K562 (cell line): ENCODE data around the gene SLC29A3. TPM values are rescaled to one million over a fixed set of nuclear protein-coding genes. Genes with fewer than 3 reads are reported as not detected.

ENCODE experiments used
- ATAC-seq: fragments of 200-7000 bp; cut with Tn5 transposase; 3 replicates; pipeline ENCODE4 v1.9.1; 2020; ENCODE audit warnings: moderate library complexity
- BruUV-seq: library from RNA; stranded (reverse); fragments of 400-500 nt; replicated peaks from 2 replicates; lab custom pipeline; 2021; lab: Mats Ljungman, UMichigan
- CTCF ChIA-PET: fragments of 300-600 bp; formaldehyde crosslinking; extraction: SDS; loops from one replicate; lab custom pipeline; 2021; ENCODE audit warnings: low intra/inter-chr PET ratio; lab: Yijun Ruan, JAX
- POLR2A ChIA-PET: fragments of 300-600, 350-650 bp; sonication (Branson Sonifier 250); formaldehyde crosslinking; extraction: SDS; loops from one replicate; lab custom pipeline; 2021; ENCODE audit warnings: antibody characterized with exemption, inconsistent platforms; lab: Yijun Ruan, JAX
- DNase-seq, 4 experiments: peaks; one replicate each; pipeline versions ENCODE4 v3.0.0 to v3.0.0-alpha.2; 2011 to 2018; ENCODE audit warnings: low spot score in 3 of 4, mixed read lengths in 3 of 4; ENCODE audit errors: extremely low read depth in 1 of 4
- FAIRE-seq: peaks from 2 replicates; lab custom pipeline; 2011; peaks lifted over from hg19 to GRCh38; lab: Jason Lieb, UNC
- H2AFZ ChIP-seq: 2 replicates; pipeline ENCODE4 v1.6.0; 2011; ENCODE audit warnings: low read depth, low read length, control low read depth, inconsistent platforms
- H3K27ac ChIP-seq: fragments of 200-600 bp; 3 replicates; pipeline ENCODE4 v1.8.0; 2011; ENCODE audit warnings: low read depth, mild to moderate bottlenecking, control low read depth, inconsistent platforms, low read length, moderate library complexity, mixed read lengths; ENCODE audit errors: extremely low read depth
- H3K27me3 ChIP-seq, 2 experiments: fragments of 300-600 bp in 1 of 2; 2 replicates in 1 of 2; 3 replicates in 1 of 2; pipeline versions ENCODE4 v1.6.0 to v1.8.0; 2011; ENCODE audit warnings: inconsistent platforms in 2 of 2, low read length in 2 of 2, mild to moderate bottlenecking in 1 of 2, mixed read lengths in 1 of 2, moderate library complexity in 1 of 2; ENCODE audit not compliant: control insufficient read depth in 2 of 2, insufficient read depth in 2 of 2
- H3K36me3 ChIP-seq: fragments of 300-600 bp; 3 replicates; pipeline ENCODE4 v1.8.0; 2011; ENCODE audit warnings: mild to moderate bottlenecking, low read length, inconsistent platforms; ENCODE audit not compliant: control insufficient read depth, insufficient read depth
- H3K4me1 ChIP-seq, 2 experiments: fragments of 200-600 bp in 1 of 2; replicated peaks in 1 of 2; 2 replicates in 1 of 2; 3 replicates in 1 of 2; pipeline versions ENCODE4 v1.5.1 to v1.8.0; 2011; ENCODE audit warnings: inconsistent platforms in 2 of 2, low read length in 2 of 2, mild to moderate bottlenecking in 1 of 2, mixed read lengths in 1 of 2, moderate library complexity in 1 of 2; ENCODE audit not compliant: control insufficient read depth in 2 of 2, insufficient read depth in 2 of 2
- H3K4me2 ChIP-seq: 2 replicates; pipeline ENCODE4 v1.6.1; 2011; ENCODE audit warnings: low read length, control low read depth, inconsistent platforms, mixed read lengths; ENCODE audit not compliant: insufficient read depth
- H3K4me3 ChIP-seq: fragments of 200-600 bp; sonication (generic), shearing (Covaris generic); 2 replicates; pipeline ENCODE4 v1.5.1; 2016; ENCODE audit warnings: control low read depth, inconsistent platforms
- H3K79me2 ChIP-seq: fragments of 200-600 bp; 3 replicates; pipeline ENCODE4 v1.8.0; 2011; ENCODE audit warnings: low read length, inconsistent platforms; ENCODE audit not compliant: control insufficient read depth, insufficient read depth
- H3K9ac ChIP-seq, 2 experiments: 2 replicates each; pipeline versions ENCODE4 v1.6.0 to v1.6.1; 2011; ENCODE audit warnings: low read depth in 2 of 2, low read length in 2 of 2, control low read depth in 1 of 2, inconsistent platforms in 1 of 2, mild to moderate bottlenecking in 1 of 2, mixed read lengths in 1 of 2; ENCODE audit not compliant: insufficient read depth in 1 of 2
- H3K9me1 ChIP-seq: one replicate; pipeline ENCODE4 v1.6.0; 2011; ENCODE audit warnings: inconsistent platforms, mild to moderate bottlenecking, low read length, moderate library complexity; ENCODE audit not compliant: control insufficient read depth, insufficient read depth
- H3K9me3 ChIP-seq: replicated peaks from 2 replicates; pipeline ENCODE4 v1.5.1; 2011; ENCODE audit warnings: low read depth, low read length, inconsistent platforms; ENCODE audit not compliant: control insufficient read depth, insufficient read depth
- H4K20me1 ChIP-seq: replicated peaks from 2 replicates; pipeline ENCODE4 v1.6.1; 2011; ENCODE audit warnings: low read length, inconsistent platforms, mixed read lengths; ENCODE audit not compliant: control insufficient read depth, insufficient read depth
- CBFA2T3 ChIP-seq: fragments of 450-650 bp; IDR thresholded peaks from 2 replicates; pipeline ENCODE4 v1.6.1; 2017
- HDAC2 ChIP-seq: fragments of 450-650 bp; IDR thresholded peaks from 2 replicates; pipeline ENCODE4 v1.6.1; 2016; ENCODE audit warnings: mild to moderate bottlenecking
- NCOR1 ChIP-seq: fragments of 450-650 bp; IDR thresholded peaks from 2 replicates; pipeline ENCODE4 v1.6.1; 2016; ENCODE audit warnings: mild to moderate bottlenecking, moderate library complexity
- TAF9B ChIP-seq: fragments of 450-650 bp; IDR thresholded peaks from 2 replicates; pipeline ENCODE4 v1.6.1; 2018; ENCODE audit warnings: mild to moderate bottlenecking; ENCODE audit not compliant: partially characterized antibody
- TEAD1 ChIP-seq, 2 experiments: fragments of 450-650 bp in 1 of 2; sonication (generic) in 1 of 2; formaldehyde crosslinking; IDR thresholded peaks; 2 replicates each; pipeline versions ENCODE4 v1.4.0 to v1.8.0; 2020 to 2022; ENCODE audit warnings: mild to moderate bottlenecking in 2 of 2, missing genetic modification reagents in 1 of 2
- ZFX ChIP-seq: sonication (generic); formaldehyde crosslinking; IDR thresholded peaks from 2 replicates; pipeline ENCODE4 v1.8.0; 2022; ENCODE audit warnings: mild to moderate bottlenecking, missing genetic modification reagents, moderate library complexity
- WGBS: fragments of 100-300 bp; shearing (Covaris generic); methylation state at CpG from one replicate; pipeline ENCODE4 v1.1.6; 2016; ENCODE audit warnings: low coverage, mixed read lengths; ENCODE audit not compliant: insufficient coverage; ENCODE audit errors: missing lambda C conversion rate; 5-methylcytosine and 5-hydroxymethylcytosine counted together
- in situ Hi-C: fragments of 300-500 bp; cut with MboI; formaldehyde crosslinking; loops from 4 replicates; pipeline ENCODE4 v1.15.0; 2018; ENCODE audit warnings: inconsistent platforms, mixed read lengths
- intact Hi-C: fragments of 100-400 bp; cut with micrococcal nuclease; formaldehyde crosslinking; loops from 2 replicates; pipeline ENCODE4 v1.14.2; 2022
- polyA plus RNA-seq, 8 experiments: library from polyadenylated mRNA; depleted of rRNA in 4 of 8; stranded (reverse) in 5 of 8; unstranded in 3 of 8; fragments of >200 nt; fragmentation: Nextera tagmentation in 2 of 8; fragmentation: Illumina TruSeq in 1 of 8; extraction: Ambion mirVana in 2 of 8; extraction: Trizol in 1 of 8; gene quantifications; 2 replicates each; pipeline versions ENCODE4 v1.2.1 to v1.2.3, GENCODE V29; 2011 to 2014; ENCODE audit warnings: inconsistent platforms in 1 of 8, missing spikeins in 1 of 8
- total RNA-seq, 7 experiments: library from RNA; depleted of rRNA in 6 of 7; stranded (reverse); fragments of >200 nt in 6 of 7; fragmentation: Illumina TruSeq in 2 of 7; extraction: Trizol in 2 of 7; gene quantifications; 2 replicates each; pipeline versions ENCODE4 v1.2.1 to v1.2.3, GENCODE V29; 2011 to 2021; ENCODE audit warnings: low replicate concordance in 1 of 7
- TF ChIP-seq, protein P1 (sequence below): fragments of 450-650 bp; IDR thresholded peaks from 2 replicates; pipeline ENCODE4 v1.6.1; 2016; ENCODE audit warnings: mild to moderate bottlenecking, moderate library complexity

Gene SLC29A3
- total and polyA plus RNA-seq, 9 of the 15 experiments (the other 6 are each of a cell fraction or from before 2014, with no cell fraction given): 2.1 to 10.7 (median 4.6) TPM

DNA sequence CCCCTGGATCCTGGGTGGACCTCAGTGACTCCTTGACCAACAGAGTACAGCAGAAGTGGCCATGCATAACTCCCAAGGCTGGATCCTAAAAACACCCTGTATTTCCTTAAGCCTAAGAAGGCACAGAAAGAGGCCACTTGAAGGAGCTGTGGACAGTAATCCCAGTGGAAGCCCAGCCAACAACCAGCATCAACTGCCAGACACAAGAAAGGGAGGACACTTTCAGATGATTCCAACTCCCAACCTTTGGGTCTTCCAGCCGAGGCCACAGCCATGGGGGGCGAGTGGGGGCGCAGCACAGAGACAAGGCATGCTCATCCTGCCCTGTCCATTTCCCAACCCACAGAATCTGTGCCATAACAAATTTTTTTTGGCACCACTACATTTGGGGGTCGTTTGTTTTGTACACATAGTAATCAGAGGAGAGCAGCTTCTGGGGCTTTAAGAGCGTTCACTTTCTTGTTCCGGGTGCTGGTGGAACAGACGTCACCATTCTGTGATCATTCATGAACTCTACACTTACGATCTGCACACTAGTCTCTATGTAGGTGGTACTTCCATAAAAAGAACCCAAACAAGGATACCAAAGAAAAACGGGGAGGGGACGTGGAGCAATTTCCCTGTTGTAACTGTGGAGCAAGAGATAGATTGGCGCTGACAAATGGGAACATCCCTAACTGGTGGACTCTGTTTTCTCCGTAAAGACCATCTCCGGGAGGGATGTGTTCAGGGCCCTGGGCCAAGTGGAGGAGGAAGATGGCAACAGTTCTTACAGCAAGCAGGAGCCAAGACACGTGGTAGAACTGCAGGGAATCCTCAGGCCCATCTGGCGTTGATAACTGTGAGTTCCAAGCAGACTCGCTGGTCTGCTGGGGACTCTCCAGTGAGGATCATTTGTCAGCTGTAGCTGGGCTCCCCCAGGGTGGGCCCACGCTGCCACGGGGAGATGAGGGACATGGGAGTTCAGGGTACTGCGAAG is 6.0 kb upstream of the SLC29A3 start:
- in situ Hi-C loops: loop anchor here (5.0 to 25.0 kb wide), 4 partner anchors 389 to 1024 kb away; no protein-coding TSS in a partner anchor
- no peaks in the 10 kb centered on the region for H3K9me3 ChIP-seq
- H3K27me3 ChIP-seq: peaks cover 0 to 11% of the 10 kb centered on the region in 2 experiments; a peak in 2 of 5 replicates
- peak in 1 of 4 experiments; percentile 31 for DNase-seq
- H3K36me3 ChIP-seq: no peaks in the 10 kb centered on the region
- H3K79me2 ChIP-seq: no peaks in the 10 kb centered on the region
- H3K9me1 ChIP-seq: no peaks in the 10 kb centered on the region
- ChIA-PET POLR2A (interaction anchor here (0.6 to 0.8 kb wide), 3 partner anchors 86 to 432 kb away, joined by 3 read pairs; no protein-coding TSS in a partner anchor), CTCF (interaction anchor here (0.8 to 5.8 kb wide), 7 partner anchors 10 to 583 kb away, joined by 3 to 32 read pairs (median 6); no protein-coding TSS in a partner anchor)
- intact Hi-C loops: loop anchor here (5.0 to 10.0 kb wide), 3 partner anchors 294 to 732 kb away; no protein-coding TSS in a partner anchor
- H4K20me1 ChIP-seq: no peaks in the 10 kb centered on the region
- H3K9ac ChIP-seq: peak overlapping the region in 1 of 2 experiments; percentile 29; a peak in 2 of 4 replicates
- FAIRE-seq: no peak
- peak; percentile 16 for ATAC-seq
- no TSS peak for BruUV-seq
- 7% methylated on average over 19 of the region's 19 CpGs for WGBS
- H3K27ac ChIP-seq: no peak overlapping the region
- H3K4me2 ChIP-seq: peak overlapping the region; percentile 34
- peak overlapping the region; percentile 66 for H2AFZ ChIP-seq
- H3K4me1 ChIP-seq: peaks cover 0 to 9% of the 10 kb centered on the region in 2 experiments; a peak in 3 of 5 replicates
- no peak overlapping the region for H3K4me3 ChIP-seq
- TF ChIP-seq, protein P1, sequence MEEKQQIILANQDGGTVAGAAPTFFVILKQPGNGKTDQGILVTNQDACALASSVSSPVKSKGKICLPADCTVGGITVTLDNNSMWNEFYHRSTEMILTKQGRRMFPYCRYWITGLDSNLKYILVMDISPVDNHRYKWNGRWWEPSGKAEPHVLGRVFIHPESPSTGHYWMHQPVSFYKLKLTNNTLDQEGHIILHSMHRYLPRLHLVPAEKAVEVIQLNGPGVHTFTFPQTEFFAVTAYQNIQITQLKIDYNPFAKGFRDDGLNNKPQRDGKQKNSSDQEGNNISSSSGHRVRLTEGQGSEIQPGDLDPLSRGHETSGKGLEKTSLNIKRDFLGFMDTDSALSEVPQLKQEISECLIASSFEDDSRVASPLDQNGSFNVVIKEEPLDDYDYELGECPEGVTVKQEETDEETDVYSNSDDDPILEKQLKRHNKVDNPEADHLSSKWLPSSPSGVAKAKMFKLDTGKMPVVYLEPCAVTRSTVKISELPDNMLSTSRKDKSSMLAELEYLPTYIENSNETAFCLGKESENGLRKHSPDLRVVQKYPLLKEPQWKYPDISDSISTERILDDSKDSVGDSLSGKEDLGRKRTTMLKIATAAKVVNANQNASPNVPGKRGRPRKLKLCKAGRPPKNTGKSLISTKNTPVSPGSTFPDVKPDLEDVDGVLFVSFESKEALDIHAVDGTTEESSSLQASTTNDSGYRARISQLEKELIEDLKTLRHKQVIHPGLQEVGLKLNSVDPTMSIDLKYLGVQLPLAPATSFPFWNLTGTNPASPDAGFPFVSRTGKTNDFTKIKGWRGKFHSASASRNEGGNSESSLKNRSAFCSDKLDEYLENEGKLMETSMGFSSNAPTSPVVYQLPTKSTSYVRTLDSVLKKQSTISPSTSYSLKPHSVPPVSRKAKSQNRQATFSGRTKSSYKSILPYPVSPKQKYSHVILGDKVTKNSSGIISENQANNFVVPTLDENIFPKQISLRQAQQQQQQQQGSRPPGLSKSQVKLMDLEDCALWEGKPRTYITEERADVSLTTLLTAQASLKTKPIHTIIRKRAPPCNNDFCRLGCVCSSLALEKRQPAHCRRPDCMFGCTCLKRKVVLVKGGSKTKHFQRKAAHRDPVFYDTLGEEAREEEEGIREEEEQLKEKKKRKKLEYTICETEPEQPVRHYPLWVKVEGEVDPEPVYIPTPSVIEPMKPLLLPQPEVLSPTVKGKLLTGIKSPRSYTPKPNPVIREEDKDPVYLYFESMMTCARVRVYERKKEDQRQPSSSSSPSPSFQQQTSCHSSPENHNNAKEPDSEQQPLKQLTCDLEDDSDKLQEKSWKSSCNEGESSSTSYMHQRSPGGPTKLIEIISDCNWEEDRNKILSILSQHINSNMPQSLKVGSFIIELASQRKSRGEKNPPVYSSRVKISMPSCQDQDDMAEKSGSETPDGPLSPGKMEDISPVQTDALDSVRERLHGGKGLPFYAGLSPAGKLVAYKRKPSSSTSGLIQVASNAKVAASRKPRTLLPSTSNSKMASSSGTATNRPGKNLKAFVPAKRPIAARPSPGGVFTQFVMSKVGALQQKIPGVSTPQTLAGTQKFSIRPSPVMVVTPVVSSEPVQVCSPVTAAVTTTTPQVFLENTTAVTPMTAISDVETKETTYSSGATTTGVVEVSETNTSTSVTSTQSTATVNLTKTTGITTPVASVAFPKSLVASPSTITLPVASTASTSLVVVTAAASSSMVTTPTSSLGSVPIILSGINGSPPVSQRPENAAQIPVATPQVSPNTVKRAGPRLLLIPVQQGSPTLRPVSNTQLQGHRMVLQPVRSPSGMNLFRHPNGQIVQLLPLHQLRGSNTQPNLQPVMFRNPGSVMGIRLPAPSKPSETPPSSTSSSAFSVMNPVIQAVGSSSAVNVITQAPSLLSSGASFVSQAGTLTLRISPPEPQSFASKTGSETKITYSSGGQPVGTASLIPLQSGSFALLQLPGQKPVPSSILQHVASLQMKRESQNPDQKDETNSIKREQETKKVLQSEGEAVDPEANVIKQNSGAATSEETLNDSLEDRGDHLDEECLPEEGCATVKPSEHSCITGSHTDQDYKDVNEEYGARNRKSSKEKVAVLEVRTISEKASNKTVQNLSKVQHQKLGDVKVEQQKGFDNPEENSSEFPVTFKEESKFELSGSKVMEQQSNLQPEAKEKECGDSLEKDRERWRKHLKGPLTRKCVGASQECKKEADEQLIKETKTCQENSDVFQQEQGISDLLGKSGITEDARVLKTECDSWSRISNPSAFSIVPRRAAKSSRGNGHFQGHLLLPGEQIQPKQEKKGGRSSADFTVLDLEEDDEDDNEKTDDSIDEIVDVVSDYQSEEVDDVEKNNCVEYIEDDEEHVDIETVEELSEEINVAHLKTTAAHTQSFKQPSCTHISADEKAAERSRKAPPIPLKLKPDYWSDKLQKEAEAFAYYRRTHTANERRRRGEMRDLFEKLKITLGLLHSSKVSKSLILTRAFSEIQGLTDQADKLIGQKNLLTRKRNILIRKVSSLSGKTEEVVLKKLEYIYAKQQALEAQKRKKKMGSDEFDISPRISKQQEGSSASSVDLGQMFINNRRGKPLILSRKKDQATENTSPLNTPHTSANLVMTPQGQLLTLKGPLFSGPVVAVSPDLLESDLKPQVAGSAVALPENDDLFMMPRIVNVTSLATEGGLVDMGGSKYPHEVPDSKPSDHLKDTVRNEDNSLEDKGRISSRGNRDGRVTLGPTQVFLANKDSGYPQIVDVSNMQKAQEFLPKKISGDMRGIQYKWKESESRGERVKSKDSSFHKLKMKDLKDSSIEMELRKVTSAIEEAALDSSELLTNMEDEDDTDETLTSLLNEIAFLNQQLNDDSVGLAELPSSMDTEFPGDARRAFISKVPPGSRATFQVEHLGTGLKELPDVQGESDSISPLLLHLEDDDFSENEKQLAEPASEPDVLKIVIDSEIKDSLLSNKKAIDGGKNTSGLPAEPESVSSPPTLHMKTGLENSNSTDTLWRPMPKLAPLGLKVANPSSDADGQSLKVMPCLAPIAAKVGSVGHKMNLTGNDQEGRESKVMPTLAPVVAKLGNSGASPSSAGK: peak; percentile 12; the same call in 1 of the 2 replicates
- no peak for TF ChIP-seq TAF9B
- no peak for TF ChIP-seq TEAD1 (CRISPR knock-in tag; IDR thresholded peaks at IDR 0.05)
- 0 out of 2 replicates have a peak, but pooled peaks have one; percentile 6 for TF ChIP-seq CBFA2T3
- no peak for TF ChIP-seq HDAC2
- no peak for TF ChIP-seq ZFX (CRISPR knock-in tag)
- 0 out of 2 replicates have a peak, but pooled peaks have one; percentile 12 for TF ChIP-seq NCOR1
